T-helper 9 cell (primary cell): ENCODE measurements around the gene AQP12A.
"Not testable (repeated sequence)": the region's sequence is repeated elsewhere in the genome, so short reads cannot be mapped to it uniquely, and the experiment has no call there.

Experiments used
- DNase-seq: peaks from one replicate; pipeline ENCODE4 v3.0.0-alpha.2; 2020

The AQP12A gene

GRCh38 chr2:240662681-240663080 is 29.0 kb upstream of the AQP12A start:
- no peak for DNase-seq

- no peak for DNase-seq
These were observed 28.0 kb upstream of the AQP12A start for GRCh38 chr2:240663546-240664190.

DNA sequence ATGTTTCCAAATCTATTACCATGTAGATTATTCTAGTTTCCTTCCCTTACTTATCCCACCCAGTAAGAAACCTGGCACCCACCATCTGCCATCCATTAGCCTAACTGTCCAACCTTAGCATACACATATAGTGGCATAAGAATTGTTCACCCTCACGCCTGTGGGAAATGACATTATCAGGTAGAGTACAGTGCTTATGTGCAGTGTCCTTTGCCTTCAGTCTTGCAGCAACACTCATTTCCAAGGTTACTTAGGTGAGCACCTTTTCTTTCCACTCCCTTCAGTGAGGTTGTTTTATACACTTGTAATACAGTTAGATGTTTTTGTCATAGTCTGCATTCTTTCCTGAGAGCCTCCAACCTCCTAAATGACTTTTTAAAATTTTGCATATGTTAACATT is 27.0 kb upstream of the AQP12A start:
- no peak for DNase-seq

DNA sequence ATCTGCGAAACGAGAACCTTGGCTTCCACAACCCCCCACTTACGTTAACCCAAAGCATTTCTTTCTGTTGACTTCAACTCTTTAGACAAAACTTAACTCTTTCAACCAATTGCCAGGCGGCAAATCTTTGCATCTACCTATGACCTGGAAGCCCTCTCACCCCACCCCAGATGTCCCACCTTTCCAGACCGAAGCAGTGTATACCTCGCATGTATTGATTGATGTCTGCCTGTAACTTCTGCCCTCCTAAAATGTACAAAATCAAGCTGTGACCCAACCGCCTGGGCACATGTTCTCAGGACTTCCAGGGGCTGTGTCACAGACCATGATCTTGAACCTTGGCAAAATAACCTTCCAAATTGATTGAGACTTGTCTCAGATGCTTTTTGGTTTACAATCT is 21.3 kb upstream of the AQP12A start:
- no peak for DNase-seq

GRCh38 chr2:240670950-240671349 is 20.7 kb upstream of the AQP12A start:
- no peak for DNase-seq

- DNase-seq: no peak
These were observed 19.5 kb upstream of the AQP12A start for GRCh38 chr2:240672076-240672700.

- DNase-seq: no peak
These were observed 18.9 kb upstream of the AQP12A start for GRCh38 chr2:240672701-240673190.

DNA sequence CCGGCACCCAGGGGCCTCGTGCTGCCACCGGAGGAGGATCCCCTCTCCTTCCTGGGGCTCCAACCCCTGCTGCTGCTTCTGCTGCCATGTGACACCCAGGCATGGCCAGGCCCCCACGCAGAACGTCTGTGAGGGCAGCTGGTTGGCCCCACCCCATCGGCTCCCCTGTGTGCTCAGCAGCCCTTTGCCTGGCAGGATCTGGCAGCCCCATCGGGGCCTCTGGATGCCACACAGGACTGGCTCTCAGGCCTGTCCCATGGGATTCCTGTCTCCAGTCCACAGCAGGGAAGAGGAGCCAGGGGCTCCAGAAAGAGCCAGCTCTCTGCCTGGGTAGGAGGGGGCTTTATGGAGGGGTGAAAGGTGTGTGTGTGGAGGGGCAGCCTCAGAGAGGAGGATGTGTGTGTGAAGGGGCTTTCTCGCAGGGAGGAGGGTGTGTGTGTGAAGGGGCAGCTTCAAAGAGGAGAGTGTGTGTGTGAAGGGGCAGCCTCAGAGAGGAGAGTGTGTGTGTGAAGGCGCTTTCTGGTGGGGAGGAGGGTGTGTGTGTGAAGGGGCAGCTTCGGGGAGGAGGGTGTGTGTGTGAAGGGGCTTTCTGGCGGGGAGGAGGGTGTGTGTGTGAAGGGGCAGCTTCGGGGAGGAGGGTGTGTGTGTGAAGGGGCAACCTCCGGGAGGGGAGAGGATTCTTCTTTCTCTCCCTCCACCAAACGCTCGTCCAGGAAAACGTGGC is 17.0 kb upstream of the AQP12A start:
- not testable (repeated sequence) for DNase-seq

- DNase-seq: not testable (repeated sequence)
These were observed 16.3 kb upstream of the AQP12A start for GRCh38 chr2:240675345-240675744.

GRCh38 chr2:240678043-240678442 is 13.6 kb upstream of the AQP12A start:
- DNase-seq: not testable (repeated sequence)

- DNase-seq: not testable (repeated sequence)
These were observed 12.8 kb upstream of the AQP12A start for GRCh38 chr2:240678909-240679308.

- not testable (repeated sequence) for DNase-seq
These were observed 11.5 kb upstream of the AQP12A start for GRCh38 chr2:240680185-240680584.

DNA sequence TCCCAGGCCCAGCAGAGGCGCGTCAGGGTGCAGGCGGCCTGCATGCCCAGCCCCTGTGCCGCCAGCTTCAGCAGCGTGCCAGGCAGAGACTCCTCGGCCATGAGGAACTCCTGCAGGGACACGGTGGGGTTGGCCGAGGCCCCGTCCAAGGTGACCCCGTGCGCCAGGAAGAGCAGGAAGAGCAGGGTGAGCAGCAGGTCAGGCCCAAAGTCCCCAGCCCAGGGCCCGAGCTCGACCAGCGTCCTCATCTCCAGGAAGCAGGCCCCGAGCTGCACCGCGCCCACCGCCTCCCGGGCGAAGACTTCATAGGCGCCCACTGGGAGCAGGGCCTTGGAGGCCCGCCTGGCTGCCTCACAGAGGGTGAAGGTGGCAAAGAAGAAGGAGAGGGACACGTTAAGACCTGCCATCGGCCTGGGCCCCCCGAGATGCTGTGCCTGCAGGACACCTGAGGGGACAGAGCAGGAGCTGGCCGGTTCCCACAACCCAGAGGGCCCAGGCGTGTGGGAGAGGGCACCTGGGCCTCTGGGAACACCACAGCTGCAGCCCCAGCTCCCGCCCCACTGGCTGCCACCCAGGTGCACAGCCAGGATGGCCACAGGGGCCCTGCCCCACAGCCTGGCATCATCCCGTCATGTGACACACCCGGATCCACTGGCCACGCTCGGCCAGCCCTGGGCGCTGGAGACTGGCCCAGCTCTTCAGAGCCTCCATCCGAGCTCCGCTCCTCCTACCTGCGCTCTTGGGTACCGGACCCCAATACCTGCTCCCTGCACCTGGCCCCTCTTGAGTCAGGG is 9.0 kb upstream of the AQP12A start, which contains the start of gene AQP12B:
Gene AQP12B, minus strand, starts transcription at position 455 of the 794 bp plus-strand sequence. Its CDS starts 48 bp downstream, at position 407.
- DNase-seq: not testable (repeated sequence)

DNA sequence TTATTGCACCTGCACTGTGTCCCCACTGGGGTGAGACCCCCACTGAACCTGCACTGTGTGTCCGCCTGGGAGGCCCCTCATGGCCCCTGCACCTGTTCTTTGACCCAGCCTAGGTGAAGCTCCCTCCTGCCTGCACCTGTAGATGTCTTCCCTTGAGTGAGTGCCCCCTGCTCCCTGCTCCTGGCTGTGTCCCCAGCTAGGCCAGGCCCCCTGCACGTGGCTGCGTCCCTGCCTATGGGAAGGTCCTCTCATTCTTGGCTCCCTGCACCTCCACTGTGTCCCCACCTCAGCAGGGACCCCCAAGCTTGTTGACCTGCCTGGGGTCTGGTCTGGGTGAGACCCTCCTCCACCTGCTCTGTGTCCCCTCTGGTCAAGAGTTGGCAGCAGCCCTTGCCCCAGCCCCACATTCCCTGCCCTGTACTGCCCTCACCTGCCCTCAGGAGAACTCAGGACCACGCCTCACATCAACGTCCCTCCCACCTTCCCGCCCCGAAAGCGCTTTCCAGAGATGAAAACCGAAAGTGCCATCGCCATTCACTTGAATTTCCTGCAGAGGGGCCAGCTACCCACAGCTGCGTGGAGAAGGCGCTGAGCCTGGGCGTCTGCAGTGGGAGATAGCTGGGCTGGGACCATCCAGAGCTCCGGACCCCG is 8.2 kb upstream of the AQP12A start:
- DNase-seq: not testable (repeated sequence)

- DNase-seq: not testable (repeated sequence)
These were observed 7.5 kb upstream of the AQP12A start for GRCh38 chr2:240683980-240684728.

DNA sequence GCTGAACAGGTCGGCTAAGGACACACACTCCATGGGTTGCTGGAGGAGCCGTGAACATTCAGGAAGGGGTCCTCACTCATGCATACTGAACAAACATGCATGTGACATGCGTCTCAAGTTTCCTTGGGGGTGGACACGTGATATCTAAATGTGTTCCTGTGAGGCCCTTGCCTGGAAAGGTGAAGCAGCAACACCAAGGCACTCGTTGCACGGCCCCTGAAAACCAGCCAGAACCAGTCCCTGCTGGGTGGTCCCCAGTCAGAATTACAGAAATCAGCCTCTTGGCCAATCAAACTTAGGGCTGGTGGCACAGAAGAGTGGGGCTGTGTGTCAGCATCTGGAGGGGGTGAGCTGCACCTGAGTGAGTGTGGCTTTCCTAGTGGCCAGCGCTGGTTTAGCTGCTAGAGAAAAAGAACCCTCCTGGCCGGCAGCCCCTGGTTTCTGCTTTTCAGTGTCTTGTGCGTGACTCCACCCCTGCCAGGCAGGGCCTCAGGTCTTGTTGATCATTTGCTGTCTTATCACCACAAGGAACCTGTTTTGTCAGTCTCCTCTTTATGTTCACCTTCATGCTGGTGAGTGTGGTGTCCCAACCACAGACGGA is 5.8 kb upstream of the AQP12A start:
- no peak for DNase-seq

- no peak for DNase-seq
These were observed 5.2 kb upstream of the AQP12A start for GRCh38 chr2:240686460-240686859.

DNA sequence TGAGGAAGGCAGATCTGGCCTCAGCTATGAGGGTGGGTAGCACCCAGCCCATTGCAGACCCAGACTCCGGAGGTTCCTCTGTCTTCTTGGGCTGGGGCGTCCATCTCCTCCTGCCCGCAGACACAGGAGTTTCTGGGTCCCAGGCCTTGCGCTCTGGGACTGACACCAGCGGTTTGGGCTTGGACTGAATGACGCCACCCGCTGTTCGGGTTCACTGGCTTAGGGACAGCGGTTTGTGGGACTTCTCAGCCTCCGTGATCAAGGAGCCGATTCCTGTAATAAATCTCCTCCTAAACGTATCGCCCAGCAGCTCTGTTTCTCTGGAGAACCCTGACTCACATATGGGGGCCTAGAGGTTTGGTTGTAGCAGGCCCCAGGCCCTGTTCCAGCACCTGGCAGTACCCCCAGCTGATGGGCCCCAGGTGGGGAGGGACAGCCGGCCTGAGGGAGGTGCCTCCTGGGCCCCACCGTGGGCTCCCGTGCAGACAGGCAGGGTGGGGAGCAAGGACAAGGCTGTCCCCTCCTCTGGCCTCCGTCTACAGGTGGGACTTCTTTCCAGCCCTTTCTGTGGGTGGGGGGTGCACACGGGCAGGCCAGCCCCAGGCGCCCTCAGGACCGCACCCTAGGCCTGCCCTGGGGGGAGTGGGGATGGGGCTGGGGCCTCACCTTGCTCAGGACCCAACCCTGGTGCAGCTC is 4.5 kb upstream of the AQP12A start:
- DNase-seq: no peak

DNA sequence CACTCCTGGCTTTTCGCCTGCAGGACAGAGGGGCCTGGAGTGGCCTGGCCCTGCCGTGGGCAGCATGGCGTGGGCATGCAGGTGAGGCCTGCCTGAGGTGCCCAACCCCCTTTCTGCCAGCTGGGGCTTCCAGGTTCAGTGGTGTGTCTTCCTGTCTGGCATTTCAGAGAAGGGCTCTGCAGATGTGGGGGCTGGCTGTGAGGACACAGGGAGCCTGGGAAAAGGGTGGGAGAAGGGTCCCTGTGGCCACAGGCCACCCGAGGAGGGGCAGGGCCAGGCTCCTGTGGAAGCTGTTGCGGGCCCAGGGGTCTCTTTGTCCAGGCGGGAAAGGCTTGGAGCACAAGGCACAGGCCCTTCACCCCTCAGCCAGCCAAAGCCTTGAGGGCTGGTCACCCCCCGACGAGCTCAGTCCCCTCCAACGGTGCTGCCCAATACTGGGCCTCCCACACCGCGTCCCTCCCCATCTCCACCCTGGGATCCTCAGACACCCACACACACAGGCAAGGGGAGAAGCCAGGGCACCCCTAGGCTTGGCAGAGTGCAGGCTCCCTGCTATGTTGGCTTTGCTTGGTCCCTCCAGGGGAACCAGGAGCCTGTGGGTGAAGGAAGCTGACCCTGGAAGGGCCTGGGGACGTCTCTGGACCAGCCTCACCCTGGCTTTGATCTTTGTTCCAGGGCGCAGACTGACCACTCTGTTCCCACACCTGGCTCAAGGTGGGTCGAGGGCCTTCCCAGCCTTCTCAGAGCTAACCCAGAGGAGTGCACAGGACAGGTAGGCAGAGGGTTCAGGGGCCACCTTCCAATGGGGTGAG is 3.7 kb upstream of the AQP12A start:
- no peak for DNase-seq

GRCh38 chr2:240688553-240688919 is 3.1 kb upstream of the AQP12A start:
- no peak for DNase-seq
